ENCODE measurements around the gene SLC9A9.

The SLC9A9 gene

DNA sequence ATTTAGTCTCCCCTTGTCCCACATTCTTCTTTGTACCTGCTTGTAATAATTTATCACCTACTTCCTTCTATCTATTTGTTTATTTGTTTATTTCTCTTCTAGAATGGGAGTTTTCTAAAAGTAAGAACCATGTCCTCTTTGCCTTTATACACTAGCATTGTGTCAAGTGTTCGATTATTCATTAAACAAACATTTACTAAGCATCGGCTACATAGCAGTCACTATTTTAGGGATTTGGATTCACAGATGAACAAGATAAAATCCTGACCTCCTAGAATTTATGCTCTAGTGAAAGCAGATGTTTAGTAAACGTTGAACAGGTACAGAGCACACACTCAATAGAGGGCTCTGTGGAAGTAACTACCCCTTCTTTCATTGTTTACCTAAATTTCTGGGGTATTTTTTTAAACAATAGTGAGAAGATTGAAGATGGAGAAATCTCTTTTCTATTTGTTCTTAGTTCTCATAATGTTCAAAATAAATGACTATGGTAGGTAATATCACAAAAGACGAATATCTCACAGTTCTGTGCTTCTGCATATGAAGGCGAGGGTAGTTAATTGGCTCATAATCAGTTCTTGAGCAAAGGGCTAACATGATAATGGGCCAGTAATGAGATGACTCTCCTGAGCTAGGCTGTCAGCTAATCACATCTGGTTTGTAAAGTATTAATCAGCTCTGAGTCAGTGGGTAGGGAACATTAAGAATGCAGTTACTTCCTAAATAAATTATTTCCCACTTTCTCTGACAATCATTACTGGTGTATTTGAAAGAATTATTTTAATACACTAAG is 111.9 kb downstream of the SLC9A9 start:
- TF ChIP-seq, protein P1, sequence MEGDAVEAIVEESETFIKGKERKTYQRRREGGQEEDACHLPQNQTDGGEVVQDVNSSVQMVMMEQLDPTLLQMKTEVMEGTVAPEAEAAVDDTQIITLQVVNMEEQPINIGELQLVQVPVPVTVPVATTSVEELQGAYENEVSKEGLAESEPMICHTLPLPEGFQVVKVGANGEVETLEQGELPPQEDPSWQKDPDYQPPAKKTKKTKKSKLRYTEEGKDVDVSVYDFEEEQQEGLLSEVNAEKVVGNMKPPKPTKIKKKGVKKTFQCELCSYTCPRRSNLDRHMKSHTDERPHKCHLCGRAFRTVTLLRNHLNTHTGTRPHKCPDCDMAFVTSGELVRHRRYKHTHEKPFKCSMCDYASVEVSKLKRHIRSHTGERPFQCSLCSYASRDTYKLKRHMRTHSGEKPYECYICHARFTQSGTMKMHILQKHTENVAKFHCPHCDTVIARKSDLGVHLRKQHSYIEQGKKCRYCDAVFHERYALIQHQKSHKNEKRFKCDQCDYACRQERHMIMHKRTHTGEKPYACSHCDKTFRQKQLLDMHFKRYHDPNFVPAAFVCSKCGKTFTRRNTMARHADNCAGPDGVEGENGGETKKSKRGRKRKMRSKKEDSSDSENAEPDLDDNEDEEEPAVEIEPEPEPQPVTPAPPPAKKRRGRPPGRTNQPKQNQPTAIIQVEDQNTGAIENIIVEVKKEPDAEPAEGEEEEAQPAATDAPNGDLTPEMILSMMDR (conservative IDR thresholded peaks at IDR 0.05; ENCODE audit: control insufficient read depth, insufficient read depth, low read depth, low read length): no peak
- H3K4me3 ChIP-seq (ENCODE audit: control insufficient read depth, low read depth, low read length): no peak overlapping the region
- peak; percentile 77 for DNase-seq (ENCODE audit: low read depth)

DNA sequence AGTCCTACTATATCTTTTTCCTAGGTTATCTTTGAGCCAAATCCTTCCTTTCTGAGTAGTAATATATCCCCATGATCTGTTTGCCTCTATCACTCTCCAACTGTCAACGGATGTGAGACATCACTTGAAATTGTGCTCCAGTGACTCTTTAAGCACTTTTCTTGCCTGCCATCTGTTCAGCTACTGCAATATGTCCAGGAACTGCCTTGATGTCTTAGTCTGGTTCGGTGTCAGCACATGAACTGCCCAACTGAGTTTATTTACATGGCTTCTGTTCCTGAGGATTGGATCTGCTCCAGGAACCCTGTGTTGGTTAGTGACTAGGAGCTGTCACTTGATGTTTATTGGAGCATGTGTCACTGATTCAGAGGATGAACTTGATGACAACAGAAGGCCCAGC is 116.5 kb downstream of the SLC9A9 start:
- DNase-seq (ENCODE audit: low read depth): peak; percentile 10
- TF ChIP-seq, protein P1 (conservative IDR thresholded peaks at IDR 0.05; ENCODE audit: control insufficient read depth, insufficient read depth, low read depth, low read length): no peak

DNA sequence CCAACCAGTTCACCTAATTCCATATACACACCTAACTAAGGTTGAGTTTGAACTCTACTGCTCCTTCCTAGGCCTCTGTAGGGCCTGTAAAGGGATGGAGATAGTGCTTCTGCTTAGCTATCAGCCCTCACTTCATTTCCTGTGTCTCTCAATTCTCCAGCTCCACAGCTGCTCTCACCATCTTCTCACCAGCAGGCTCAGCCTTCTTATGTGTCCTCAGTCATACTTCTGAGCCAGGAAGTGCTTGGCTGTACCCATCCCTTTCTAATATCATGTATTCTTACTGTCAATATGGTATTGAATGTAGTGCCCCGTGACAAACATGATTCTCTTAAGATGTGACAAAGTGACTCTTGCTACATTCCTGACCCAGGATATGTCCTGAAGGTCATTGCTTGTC is 116.9 kb downstream of the SLC9A9 start:
- TF ChIP-seq, protein P1 (conservative IDR thresholded peaks at IDR 0.05; ENCODE audit: control insufficient read depth, insufficient read depth, low read depth, low read length): no peak
- DNase-seq (ENCODE audit: low read depth): no peak
- no peak overlapping the region for H3K4me3 ChIP-seq (ENCODE audit: control insufficient read depth, low read depth, low read length)

More for the DNA sequence above, 116.5 kb downstream of the SLC9A9 start:
- H3K4me3 ChIP-seq (ENCODE audit: control insufficient read depth, low read depth, low read length): no peak overlapping the region

DNA sequence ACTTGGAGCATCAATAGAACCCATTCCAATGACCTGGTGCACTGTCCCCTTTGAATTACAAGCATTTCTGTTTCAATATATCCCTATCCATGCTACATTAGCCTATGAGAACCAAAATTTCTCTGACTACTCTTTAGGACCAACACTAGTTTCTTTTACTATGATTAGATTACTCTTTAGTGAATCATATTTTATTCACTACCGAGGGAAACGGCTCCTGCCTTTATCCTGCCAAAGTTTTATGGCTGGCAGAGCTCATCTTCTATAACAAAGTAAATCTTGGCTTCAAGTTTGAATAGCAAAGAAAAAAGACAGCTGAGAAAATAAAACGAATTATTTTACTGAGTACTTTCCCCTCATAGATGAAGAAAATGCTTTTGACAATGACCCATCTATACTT is 120.9 kb downstream of the SLC9A9 start:
- no peak overlapping the region for H3K4me3 ChIP-seq (ENCODE audit: control insufficient read depth, low read depth, low read length)
- TF ChIP-seq, protein P1 (conservative IDR thresholded peaks at IDR 0.05; ENCODE audit: control insufficient read depth, insufficient read depth, low read depth, low read length): no peak
- peak; percentile 52 for DNase-seq (ENCODE audit: low read depth)

DNA sequence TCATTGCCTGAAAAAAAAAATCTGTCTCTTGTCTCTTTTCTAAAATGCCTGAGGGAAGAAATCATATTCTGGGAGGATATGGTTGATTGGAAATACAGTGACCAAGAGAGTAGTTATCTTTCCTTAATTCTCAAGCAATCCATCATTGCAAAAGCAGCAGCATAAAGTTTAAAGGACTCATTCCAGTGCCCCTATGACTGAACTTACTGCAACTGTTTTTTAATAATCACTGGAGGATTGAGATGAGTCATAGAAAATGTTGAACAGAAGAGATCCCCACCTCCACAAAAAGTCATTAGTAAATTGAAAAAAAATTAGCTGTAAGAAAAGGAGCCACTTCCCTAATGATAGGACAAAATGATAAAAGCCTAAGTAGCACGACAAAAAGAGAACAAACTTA is 121.5 kb downstream of the SLC9A9 start:
- TF ChIP-seq, protein P1 (conservative IDR thresholded peaks at IDR 0.05; ENCODE audit: control insufficient read depth, insufficient read depth, low read depth, low read length): no peak
- peak; percentile 61 for DNase-seq (ENCODE audit: low read depth)
- H3K4me3 ChIP-seq (ENCODE audit: control insufficient read depth, low read depth, low read length): no peak overlapping the region

DNA sequence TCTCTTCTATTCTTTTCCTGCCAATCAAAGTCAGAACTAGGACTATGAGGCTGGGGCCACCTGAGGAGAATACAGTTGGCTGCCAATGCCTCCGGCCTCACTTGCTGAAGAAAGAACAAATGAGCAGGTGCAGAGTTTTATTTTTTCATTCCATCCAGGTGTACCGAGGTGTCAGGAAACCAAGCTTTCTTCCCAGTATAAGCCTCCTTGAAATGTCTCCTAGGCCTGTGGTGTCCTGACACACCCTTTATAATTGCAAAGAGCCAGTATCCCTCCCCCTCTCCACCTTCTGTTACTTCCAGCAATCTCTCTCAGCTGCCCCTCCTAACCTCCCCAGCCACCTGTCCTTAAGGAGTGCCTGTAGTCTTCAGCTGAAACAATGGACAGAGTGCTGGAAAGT is 127.9 kb downstream of the SLC9A9 start:
- TF ChIP-seq, protein P1 (conservative IDR thresholded peaks at IDR 0.05; ENCODE audit: control insufficient read depth, insufficient read depth, low read depth, low read length): no peak
- no peak for DNase-seq (ENCODE audit: low read depth)
- H3K4me3 ChIP-seq (ENCODE audit: control insufficient read depth, low read depth, low read length): no peak overlapping the region
